EL (cell line): ENCODE results near the gene IZUMO2.

Source experiments
- DNase-seq: peaks from one replicate; pipeline ENCODE4 v3.0.0-alpha.2; 2016

IZUMO2 gene

GRCh38 chr19:50162988-50163387 is at the start of gene IZUMO2:
IZUMO2 (minus strand) TSS chr19:50163281; CDS start chr19:50163194, 87 bp downstream.
- no peak for DNase-seq

- no peak for DNase-seq
Observed at GRCh38 chr19:50210425-50210824, 47.3 kb upstream of the IZUMO2 start.

- no peak for DNase-seq
Observed at GRCh38 chr19:50209131-50209530, 46.0 kb upstream of the IZUMO2 start.

GRCh38 chr19:50207730-50208129 is 44.6 kb upstream of the IZUMO2 start:
- no peak for DNase-seq

GRCh38 chr19:50206191-50206590 is 43.1 kb upstream of the IZUMO2 start:
- no peak for DNase-seq

GRCh38 chr19:50205681-50206138 is 42.6 kb upstream of the IZUMO2 start:
- DNase-seq: no peak

GRCh38 chr19:50204811-50205675 is 42.0 kb upstream of the IZUMO2 start:
- DNase-seq: no peak

- no peak for DNase-seq
Observed at GRCh38 chr19:50204081-50204428, 41.0 kb upstream of the IZUMO2 start.

GRCh38 chr19:50203281-50204080 is 40.4 kb upstream of the IZUMO2 start, which contains the start of gene MYH14:
MYH14 (plus strand) TSS chr19:50203622; CDS start chr19:50210366, 6,744 bp downstream.
- no peak for DNase-seq

- DNase-seq: no peak
Observed at GRCh38 chr19:50202962-50203280, 39.8 kb upstream of the IZUMO2 start.

- DNase-seq: no peak
Observed at GRCh38 chr19:50202386-50202785, 39.3 kb upstream of the IZUMO2 start.

- no peak for DNase-seq
Observed at GRCh38 chr19:50199259-50199555, 36.1 kb upstream of the IZUMO2 start.

GRCh38 chr19:50198431-50199258 is 35.6 kb upstream of the IZUMO2 start:
- no peak for DNase-seq

- no peak for DNase-seq
Observed at GRCh38 chr19:50197348-50197747, 34.3 kb upstream of the IZUMO2 start.

- DNase-seq: no peak
Observed at GRCh38 chr19:50196322-50196932, 33.3 kb upstream of the IZUMO2 start.

- DNase-seq: no peak
Observed at GRCh38 chr19:50195224-50195623, 32.1 kb upstream of the IZUMO2 start.

- no peak for DNase-seq
Observed at GRCh38 chr19:50192463-50193211, 29.6 kb upstream of the IZUMO2 start.

- DNase-seq: no peak
Observed at GRCh38 chr19:50191216-50191615, 28.1 kb upstream of the IZUMO2 start.

GRCh38 chr19:50190439-50190891 is 27.4 kb upstream of the IZUMO2 start:
- DNase-seq: no peak

GRCh38 chr19:50189331-50189730 is 26.2 kb upstream of the IZUMO2 start:
- DNase-seq: no peak

GRCh38 chr19:50187937-50188336 is 24.9 kb upstream of the IZUMO2 start:
- no peak for DNase-seq

GRCh38 chr19:50184196-50184595 is 21.1 kb upstream of the IZUMO2 start:
- no peak for DNase-seq
